Measurements from ENCODE around the gene KLF15.

Gene KLF15

DNA sequence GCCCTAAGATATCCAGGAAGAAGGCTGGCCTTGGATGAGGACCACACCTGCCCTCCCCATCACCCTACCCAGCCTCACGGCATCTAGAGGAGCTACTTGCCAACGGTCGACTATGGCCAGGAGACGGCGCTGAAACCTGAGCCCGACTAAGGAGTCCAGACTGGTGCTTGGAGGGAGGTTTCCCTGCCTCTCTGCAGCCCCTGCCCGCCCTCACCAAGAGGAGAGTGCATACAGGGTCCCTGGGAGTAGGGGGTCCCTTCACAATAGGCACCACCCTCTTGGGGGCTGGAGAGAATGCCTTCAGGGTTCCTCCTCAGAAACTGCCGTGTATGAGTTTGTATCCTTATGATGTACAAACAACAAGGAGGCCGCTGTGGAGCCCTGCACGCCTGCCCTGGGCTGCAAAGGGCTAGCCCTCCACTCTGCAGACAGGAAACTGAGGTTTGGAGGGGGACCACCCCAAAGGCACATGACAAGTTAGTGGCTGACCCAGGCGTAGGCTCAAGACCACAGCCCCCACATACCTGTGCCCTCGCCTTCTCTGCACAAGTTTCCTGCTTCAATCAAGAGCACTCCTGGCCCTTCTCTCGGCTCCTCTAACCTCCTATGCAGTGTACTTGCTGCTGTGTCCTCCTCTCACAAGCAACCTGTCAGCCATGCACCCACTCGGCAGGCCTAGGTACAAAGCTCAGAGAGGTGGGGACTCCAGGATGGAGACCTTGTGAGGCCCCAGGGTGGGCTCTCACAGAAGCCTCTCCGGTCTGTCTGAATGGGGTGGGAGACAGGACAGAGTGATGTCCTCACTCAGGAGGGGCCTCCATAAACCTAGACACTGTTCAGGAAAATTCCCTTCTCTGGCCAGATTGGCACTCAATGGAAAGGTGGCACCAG lies 7.4 kb downstream of the KLF15 start:
- no peak for DNase-seq (ENCODE audit: low read depth, low spot score)
- no peak overlapping the region for H3K27ac ChIP-seq

DNA sequence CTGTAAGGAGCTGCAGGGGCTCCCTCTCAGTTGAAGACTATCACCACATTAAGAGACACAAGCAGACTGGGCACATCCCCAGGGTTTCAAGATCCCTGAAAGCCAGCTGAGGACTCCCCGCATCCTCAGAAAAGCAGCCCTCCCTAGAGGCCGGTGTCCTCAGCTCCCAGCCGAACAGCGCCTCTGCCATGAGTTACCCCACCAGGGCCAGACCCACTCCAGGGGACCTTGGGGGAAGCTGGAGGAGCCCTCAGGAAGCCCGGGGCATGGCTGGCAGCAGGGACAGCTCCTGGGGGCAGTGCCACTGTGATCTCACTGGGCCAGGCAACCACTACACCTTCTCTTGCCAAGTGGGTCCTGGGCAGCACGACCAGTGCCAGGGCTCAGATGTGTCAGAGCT lies 8.1 kb downstream of the KLF15 start:
- DNase-seq (ENCODE audit: low read depth, low spot score) = no peak
- H3K27ac ChIP-seq = no peak overlapping the region

DNA sequence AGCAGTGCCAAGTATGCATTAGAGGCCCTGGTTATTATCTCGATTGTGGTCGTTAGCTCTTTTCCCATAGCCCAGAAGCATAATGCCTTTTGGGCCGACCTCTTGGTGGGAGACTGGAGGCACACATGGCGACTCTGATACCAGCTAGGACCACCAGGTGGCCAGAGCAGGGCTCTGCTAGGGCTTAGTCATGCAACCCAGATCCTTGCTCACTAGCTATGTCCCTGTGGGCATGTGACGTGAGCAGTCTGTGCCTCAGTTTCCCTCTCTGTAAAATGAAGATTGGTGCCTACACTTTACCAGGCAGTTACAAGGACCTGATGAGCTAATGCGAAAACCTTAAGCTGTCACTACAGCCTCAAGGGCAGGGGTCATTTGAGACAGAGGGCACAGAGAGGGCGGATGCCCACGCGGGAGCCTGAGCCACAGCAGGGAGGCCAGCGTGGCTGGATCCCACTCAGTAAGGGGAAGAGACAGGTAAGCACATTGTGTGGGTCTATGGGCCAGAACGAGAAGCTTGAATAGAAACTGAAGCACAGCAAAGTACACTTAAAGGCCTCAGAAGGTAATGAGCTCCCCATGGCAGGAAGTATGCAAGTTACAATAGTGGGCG lies 8.8 kb downstream of the KLF15 start:
- H3K27ac ChIP-seq = no peak overlapping the region
- no peak for DNase-seq (ENCODE audit: low read depth, low spot score)

DNA sequence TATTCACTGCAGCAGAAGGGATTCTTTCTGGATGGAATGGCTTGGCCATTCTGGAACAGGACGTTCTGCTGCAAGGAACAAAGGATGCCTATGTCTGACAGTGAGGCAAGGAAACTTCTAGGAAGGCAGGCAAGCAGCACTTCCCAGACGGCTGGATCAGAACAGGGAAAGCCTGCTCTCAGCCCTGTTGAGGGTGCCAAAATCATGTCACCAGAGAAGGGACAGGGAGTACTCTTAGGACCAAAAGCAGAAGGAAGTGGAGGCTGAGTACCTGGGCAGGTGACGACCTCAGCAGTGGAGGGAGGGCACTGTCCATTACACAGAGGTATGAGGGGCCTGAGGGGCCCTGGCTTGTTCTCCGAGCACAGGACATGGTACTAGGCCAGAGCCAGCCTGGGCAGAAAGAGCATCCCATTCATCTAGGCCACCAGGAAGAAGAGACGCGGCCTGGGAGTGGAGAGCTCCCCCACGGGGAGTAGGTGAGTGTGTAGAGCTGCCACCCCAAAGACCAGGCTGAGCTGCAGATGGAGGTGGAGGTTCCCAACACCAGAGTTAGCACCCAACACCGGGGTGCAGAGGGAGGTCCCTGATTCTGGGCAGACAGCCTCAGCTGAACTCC lies 9.6 kb downstream of the KLF15 start:
- DNase-seq (ENCODE audit: low read depth, low spot score) = no peak
- no peak overlapping the region for H3K27ac ChIP-seq

DNA sequence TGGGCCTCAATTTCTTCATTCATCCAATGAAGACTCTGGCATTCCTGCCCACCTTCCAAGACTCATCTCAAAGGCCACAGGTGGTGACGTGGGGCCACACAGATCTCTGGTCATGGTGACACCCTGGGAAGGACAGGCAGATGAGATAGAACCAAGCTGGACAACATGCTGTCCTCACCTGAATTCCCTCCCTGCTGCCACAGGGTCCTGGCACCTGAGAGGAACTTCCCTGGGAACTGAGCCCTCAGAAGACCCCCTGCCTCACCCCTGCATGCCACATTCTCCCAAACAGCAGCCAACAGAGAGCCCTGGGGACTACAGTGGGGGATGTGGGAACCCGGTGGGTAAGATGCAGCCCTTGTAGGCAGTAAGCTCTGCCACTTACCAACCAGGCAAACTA lies 10.7 kb downstream of the KLF15 start:
- DNase-seq (ENCODE audit: low read depth, low spot score) = no peak
- no peak overlapping the region for H3K27ac ChIP-seq

DNA sequence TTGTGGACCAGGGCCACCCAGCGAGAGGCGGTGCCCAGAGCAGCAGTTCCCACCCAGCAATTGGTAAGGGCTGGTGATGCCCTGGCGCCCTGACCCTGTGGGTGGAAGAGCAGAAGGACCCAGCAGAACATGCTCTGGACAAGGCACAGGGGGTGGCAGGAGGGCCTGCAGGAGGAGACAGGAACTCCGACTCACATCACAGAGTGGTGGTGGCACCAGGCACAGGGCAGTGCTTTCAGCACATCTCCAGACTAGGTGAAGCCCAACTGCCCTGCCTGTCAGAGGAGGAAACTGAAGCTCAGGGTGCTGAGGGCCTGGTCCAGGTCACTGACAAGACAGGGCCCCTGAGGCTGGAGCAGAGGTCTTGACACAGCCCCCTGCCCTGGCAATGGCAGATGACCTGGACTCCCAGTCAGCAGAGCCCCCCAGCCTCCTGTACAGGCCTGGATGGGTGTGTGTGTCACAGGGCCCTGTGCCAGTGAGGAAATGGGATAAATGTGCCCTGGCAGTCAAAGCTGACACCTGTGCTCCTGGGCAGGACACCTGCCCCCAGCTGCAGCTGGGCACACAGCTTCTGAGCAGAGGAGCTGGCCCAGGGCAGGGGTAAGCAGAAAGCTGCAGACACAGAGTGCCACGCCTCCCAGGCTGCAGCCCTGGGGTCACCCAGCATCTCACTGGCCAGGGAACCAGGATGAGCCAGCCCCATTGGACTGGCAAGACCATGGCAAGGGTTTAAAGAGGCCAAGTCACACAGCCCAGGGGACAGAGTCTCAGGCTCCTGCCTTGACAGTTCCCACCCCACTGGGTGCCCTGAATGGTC lies 11.4 kb downstream of the KLF15 start:
- no peak overlapping the region for H3K27ac ChIP-seq
- no peak for DNase-seq (ENCODE audit: low read depth, low spot score)

DNA sequence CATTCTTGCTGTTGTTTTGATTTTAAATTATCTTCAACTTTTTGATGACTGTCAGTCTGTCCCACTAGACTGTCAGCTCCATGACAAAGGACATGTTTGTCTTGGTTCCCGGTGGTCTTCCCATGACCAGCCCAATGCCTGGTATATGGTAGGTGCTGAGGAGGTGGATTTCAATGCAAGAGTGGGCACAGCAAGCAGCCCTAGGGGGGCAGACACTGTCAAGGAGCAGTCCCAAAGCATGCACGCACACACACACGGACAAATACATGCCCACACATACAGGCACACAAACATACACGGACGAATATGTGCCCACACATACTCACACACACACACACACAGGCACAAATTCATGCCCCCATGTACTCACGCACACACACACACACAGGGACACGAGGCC lies 12.0 kb downstream of the KLF15 start:
- H3K27ac ChIP-seq = no peak overlapping the region
- DNase-seq (ENCODE audit: low read depth, low spot score) = no peak

DNA sequence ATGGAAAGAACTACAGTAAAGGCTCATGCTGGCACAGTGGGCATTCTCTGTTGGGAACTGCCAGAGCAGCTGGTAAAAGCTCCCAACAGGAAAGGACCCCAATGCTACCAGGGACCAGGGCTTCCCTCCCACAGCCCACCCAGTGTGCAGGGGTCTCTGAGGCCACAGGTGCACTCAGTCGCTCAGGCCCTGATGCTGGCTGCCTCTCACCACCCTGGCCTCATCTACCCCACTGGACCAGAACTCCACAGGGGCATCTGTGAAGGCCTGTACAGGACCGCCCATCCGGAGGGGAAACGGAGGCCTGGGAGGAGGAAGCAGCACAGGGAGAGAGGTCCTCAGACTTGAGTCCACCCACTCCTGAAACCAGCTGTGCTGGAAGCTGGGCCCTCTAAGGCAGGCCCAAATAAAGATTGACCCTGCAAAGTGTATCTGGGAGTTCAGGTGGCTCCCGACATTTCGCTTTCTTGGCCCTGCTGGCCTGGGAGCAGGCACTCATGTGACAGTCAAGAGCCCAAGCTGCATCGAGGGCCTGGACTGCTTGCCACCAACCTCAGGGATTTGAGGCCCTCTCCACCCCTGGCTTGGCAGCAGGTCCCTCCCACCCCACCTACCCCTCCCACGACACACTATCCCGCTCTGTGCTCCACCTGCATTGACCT lies 12.7 kb downstream of the KLF15 start:
- no peak overlapping the region for H3K27ac ChIP-seq
- no peak for DNase-seq (ENCODE audit: low read depth, low spot score)

DNA sequence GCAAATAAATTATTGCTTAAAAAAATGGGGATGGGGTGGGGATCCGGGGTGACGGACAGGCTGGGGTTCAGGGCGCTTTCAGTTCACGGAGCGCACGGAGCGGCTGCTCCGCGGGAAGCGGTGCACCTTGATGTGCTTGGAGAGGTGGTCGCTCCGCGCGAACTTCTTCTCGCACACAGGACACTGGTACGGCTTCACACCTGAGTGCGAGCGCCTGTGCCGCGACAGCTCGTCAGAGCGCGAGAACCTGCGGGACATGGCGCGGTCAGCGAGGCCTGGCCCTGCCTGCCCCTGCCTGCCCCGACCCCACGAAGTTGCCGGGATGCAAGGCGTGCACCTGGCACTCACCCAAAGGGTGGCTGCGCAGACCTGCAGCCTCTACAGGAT lies 13.6 kb downstream of the KLF15 start:
- no peak overlapping the region for H3K27ac ChIP-seq
- DNase-seq (ENCODE audit: low read depth, low spot score) = no peak

DNA sequence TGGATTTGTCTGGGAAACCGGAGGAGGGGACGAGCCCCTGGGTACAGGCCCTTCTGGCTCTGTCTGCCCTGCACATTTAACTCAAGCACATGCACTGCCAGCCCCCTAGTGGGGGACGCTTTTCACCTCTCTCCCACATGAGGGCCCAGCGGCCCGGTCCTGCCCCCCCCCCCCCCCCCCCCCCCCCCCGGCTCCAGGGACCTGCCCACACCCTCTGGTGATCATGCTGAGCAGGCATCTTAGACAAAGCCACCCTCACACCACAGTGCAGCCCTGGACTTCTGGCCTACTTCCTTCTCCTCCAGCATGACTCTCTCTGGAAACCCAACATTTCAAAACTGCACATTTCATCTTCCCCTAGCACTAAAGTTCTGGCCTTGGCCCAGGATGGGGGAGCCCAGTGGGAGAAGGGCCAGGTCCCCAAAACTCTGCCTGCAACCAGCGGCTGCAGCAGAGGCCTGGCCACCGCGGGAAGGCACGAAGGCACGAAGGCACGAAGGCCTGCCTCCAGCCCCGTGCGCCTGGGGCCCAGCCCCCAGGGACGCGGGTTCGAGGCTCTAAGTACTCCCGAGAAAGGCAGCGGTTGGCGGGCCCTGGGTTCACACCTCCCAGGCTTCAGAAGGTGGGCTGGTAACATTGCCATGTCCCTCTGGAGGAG lies 14.1 kb downstream of the KLF15 start:
- no peak for DNase-seq (ENCODE audit: low read depth, low spot score)
- H3K27ac ChIP-seq = no peak overlapping the region

DNA sequence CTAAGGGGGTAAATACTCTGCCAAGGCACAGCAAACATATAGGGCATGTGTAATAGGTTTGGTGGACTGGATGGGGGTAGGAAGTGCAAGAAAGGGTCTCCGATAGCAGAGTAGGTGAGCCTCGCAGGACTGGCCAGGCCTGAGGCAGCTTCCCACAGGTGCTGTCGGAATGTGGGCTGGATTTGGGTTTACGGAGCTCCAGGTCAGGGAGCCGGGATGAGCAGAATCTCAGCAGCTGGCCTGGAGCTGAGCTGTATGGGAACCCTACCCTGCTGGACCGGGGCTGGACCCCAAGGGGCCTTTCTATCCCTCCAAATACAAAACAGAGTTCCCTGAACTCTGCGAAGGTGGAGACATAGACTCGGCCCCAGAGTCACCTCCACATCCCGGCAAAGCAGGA lies 15.0 kb downstream of the KLF15 start:
- no peak for DNase-seq (ENCODE audit: low read depth, low spot score)

DNA sequence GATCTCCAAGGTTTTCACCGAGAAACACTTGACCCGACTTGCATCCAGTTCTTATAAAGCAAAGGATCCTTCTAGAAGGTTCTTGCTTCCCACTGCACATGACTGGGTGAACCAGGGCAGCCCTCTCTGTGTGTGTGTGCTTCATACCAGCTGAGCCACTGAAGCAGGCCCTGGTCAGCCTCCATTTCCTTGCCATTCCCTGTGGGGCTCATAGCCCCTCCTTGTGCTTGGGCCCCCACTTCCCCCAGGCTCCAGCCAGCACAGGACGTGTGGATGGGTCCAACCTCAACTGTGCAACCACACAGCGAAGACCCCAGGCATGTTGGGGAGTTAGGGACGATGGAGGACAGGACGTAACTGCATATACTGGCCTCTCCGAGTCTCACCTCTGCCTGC lies 15.5 kb downstream of the KLF15 start:
- DNase-seq (ENCODE audit: low read depth, low spot score) = no peak
- no peak overlapping the region for H3K27ac ChIP-seq

More for the DNA sequence above, 15.0 kb downstream of the KLF15 start:
- H3K27ac ChIP-seq = no peak overlapping the region

DNA sequence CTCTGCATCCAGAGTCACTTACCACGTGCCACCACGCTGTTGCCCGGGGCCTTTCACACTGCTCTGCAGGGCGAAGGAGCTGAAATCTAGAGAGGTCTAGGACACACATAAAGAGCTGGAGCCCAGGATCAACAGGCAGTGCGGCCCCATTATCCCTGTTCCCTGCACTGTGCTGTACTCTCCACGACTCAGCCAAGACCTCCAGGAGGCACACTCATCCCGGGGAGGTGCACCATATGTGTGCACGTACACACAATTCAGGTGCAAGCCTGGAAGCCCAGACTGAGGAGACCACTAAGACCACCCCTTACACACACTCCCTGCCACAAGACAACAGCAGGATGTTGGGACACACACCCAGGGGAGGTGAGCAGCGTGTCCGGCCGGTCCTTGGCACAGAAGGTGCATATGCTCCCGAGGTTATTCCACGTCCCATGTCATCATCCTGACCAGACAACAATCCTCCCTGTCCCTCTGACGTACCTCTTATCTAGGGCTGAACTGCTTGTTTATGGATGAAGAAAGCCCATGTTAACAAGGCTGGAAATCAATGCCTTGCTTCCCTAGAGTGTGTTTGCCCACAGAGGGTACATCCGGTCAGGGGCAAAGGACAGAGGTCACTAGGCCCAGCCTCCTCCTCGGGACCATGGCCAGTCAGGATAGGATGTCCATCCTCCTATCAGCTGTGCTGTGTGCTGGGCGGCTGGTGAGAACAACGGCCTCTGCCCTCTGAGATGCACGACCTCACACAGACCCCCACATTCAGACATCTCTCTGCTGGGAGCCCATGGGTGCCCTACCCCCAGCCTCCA lies 16.1 kb downstream of the KLF15 start:
- H3K27ac ChIP-seq = no peak overlapping the region
- no peak for DNase-seq (ENCODE audit: low read depth, low spot score)

DNA sequence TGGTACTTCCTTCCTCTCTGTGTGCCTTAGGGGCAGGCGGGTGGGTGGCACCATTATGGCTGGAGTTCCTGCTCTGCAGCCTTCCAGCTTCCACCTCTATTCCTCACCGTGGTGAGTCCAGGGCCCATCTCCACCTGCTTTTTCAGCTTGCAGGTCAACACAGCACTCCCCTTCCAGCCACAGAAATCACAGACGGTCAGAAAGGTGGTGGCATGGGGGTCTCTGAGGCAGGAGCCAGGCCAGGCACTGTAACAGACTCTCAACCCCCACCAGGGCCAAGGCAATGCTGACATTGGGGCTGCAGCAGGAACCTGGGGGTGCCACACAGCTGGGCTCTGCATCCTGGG lies 16.6 kb downstream of the KLF15 start:
- no peak for DNase-seq (ENCODE audit: low read depth, low spot score)
- no peak overlapping the region for H3K27ac ChIP-seq

DNA sequence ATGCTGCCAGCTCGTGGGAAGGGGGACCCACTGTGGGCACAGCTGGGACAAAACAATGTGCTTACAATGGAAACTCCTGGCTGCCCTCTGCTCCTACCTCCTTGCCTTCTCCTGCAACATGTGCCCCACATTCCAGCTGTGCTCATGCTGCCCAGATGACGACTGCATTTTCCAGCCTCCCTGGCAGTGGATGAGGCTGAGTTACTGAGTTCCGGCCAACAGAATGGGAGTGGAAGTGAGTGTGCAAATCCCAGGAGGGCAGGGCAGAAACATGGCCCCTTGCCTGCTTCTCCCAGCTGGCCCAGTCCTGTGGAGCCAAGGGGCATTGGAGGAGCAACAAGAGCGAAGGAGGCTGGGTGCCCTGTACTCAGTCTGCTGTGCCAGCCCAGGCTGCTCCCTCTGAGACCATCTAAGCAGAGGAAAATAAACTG lies 17.1 kb downstream of the KLF15 start:
- no peak for DNase-seq (ENCODE audit: low read depth, low spot score)
- no peak overlapping the region for H3K27ac ChIP-seq

DNA sequence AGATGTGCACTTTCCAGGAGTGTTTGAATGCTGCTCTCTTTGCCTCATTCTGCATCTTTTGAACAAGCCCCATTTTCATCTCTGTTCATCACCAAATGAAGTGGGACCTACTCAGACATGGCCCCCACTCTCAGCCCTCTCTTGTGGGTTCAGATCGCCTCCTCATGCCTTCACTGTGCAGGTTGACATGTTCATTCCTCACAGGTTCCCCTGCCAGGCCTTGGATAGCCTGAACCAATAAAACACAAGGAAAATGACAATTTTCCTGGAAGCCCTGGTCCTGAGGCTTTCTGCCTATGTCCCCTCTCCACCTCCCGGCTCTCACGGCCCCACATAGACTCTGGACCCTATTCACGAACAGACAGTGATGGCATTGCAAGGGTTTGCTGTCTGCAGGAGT lies 17.7 kb downstream of the KLF15 start:
- no peak overlapping the region for H3K27ac ChIP-seq
- no peak for DNase-seq (ENCODE audit: low read depth, low spot score)

DNA sequence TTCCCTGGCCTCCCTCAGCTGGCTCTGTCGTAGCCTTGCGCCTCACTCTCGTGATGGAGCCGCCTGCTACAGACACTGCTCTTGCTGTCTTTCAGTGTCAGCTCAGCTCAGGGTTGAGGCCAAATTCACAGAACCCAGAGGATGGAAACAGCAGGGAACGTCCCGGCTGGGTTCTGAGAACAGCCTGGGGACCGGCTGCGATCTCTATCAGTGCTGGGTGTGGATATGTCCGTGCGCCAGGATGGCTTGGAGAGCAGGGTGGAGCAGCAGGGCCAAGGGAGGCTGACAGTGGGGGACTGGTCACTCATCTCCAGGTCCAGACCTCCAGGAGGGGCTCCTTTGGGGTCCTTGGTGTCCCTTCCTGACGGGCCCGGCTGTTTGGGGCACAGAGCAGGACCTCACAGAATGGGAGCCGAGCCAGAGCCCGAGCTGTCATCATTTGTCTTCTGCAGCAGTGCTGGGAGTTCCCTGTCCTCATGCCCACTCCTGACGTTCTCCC lies 18.4 kb downstream of the KLF15 start:
- no peak overlapping the region for H3K27ac ChIP-seq
- no peak for DNase-seq (ENCODE audit: low read depth, low spot score)

DNA sequence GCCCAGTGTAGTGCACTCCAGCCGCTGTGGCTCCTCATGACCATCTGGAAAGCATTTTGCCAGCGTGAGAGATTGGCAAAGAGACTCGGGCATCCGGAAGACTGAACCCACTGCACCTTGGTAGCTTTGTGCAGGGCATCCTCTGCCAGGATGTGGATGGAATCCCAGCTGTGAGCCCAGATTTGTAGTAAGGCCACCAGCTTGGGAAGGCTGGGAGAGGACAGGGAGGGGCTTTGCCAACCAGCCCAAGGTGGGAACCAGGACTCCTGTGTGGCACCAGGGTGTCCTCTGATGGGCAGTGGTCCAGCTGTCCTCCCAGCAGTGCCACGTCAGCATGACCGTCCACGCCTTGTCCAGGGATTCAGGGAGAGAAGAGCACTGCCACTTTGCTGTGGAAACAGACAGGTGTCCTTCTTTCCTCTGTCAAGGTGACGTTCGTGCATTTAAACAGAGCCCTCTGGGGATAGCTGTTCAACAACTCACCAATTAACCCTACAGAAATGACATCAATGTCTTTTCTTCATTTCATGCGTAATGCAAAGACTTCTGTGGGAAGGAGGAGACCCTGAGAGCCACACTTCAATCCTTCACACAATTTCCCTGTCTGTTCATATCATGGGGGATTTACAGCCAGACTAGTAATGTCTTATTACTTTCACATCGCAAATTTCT lies 19.1 kb downstream of the KLF15 start:
- DNase-seq (ENCODE audit: low read depth, low spot score) = no peak
- H3K27ac ChIP-seq = no peak overlapping the region

Data from epithelial cell of prostate (primary cell).